GM19455 (cell line): ENCODE results near the gene SLC7A1.

Experiments
- ATAC-seq: cut with Tn5 transposase; IDR thresholded peaks from one replicate; pipeline ENCODE4 v1.9.1; 2021; ENCODE audit not compliant: unreplicated experiment

Gene SLC7A1

GRCh38 chr13:29513002-29513980, 82.2 kb downstream of the SLC7A1 start:
- ATAC-seq, result no peak

DNA sequence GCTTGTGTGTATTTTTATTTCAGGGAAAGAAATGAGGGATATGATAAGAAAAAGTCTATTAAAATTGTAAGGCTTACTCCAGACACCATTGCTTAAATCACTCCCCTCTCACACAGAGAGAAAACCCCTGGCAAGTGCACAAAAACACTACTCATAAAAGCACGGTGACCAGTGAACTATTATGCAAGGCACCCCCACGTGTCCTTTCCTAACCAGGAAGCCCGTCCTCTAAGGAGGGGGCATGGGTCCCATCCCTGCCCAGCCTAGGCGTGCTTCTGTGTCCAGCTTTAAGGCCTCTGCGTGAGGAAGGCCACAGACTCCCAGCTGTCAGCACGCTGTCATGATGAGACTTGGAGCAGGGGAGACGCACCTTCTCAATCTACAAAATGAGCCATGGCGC, 83.5 kb downstream of the SLC7A1 start:
- ATAC-seq, result no peak

DNA sequence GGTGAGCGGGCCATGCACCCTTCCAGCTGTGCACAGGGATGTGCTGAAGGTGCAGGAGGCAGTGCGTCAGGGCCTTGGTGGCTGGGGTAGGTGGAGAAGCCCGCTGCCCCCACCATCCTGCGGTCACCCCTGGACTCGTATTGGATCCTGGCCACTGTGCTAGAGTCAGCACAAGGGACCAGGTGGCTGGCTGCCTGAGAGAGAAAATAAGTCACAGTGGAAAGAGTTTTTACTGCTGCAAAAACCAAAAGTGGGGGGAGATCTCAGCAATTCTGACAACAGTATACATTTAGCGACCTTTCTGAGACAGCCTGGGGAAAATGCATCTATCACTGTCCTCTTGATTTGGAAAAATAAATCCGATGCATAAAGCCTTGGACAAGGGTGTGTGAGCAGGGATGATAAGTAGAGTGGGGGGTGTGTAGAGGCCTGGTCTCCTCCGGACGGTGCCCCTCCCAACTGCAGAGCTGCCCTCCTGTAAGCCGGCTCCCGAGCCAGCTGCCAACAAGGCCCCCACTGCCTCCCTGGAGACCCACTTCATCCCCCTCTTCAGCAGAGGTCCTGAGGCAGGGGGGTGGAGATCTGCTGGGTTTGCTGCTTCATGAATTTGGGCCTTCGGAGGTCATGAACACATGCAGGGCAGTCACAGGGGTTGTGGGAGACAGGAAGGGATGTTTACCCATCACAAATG, 84.2 kb downstream of the SLC7A1 start:
- ATAC-seq, result no peak

- ATAC-seq, result no peak
Measured at GRCh38 chr13:29510651-29511084, 84.8 kb downstream of the SLC7A1 start.

GRCh38 chr13:29509999-29510589, 85.4 kb downstream of the SLC7A1 start:
- no peak for ATAC-seq

- ATAC-seq, result no peak
Measured at GRCh38 chr13:29508876-29509252, 86.6 kb downstream of the SLC7A1 start.

- peak; percentile 86 for ATAC-seq
Measured at GRCh38 chr13:29508130-29508875, 87.2 kb downstream of the SLC7A1 start.

DNA sequence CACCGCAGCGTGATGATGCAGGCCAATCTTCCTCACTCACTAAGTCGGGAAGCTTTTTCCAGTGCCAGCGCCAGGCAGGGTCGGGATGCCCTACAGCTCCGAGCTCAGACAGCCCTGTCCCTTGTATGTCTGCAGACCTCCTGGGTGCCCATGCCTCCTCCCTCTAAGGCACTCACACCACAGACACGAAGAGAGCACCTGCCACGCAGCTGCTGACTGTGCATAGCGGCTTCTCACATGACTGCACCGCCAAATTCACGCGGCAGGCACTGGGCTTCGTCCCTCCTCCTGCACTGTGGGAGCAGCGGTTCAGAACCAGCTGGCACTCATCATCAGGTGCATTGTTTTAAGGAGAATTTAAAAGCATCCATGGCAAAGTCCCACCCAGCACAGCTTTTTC, 88.1 kb downstream of the SLC7A1 start:
- ATAC-seq, result no peak

GRCh38 chr13:29505950-29506349, 89.5 kb downstream of the SLC7A1 start:
- ATAC-seq, result no peak

DNA sequence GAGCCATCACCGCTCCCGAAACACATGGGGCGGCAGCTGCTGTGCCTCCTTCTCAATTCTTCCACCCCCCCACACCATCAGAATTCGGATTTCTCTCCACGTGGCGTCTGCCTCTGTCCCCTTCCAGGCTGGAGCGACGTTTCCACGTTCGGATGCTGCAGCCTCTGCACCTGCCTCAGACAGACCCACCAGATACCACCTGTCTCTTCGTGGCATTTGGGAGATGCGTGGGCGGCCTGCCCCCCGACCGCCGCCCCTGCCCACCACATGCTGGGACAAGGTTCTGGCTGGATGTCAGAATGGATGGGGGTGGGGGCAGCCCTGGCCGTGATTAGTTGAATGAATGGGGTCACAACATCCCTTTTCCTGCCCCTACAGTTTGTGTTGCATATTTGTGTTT, 90.0 kb downstream of the SLC7A1 start:
- no peak for ATAC-seq

- no peak for ATAC-seq
Measured at GRCh38 chr13:29504691-29505090, 90.8 kb downstream of the SLC7A1 start.

DNA sequence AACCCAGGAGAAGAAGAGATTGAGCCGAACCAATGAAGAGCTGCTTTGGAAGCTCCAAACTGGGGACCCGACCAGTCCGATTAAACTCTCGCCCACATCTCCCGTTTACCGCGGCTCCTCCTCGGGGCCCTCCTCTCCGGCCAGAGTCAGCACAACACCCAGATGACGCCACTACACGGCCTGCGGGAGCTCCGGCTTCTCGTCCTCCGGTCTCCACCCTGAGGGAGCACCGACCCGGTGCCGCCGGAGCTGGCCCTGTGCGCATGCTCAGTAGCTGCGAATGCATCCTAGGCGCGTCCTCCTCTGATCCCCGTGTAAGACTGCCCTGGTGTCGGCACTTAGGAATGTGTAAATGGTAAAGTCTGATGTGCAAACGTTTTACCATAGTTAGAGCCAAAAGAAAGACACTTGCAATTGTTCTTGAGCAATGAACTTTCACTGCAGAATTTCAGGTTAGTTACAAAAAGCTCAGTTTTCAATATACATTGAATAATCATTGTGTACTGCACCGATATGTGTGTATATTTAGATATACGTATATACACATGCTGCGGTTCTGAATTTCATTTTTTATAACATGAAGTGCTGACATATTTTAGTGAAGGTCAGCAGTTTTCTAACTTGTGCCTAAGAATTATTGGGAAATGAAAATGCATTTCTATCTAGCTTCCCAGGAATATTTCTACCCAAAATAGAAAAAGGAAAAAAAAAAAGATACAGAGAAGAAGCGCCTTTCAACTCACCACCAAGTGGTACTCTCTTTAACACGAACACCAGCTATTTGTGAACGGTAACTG, 92.2 kb downstream of the SLC7A1 start:
- ATAC-seq, result no peak

DNA sequence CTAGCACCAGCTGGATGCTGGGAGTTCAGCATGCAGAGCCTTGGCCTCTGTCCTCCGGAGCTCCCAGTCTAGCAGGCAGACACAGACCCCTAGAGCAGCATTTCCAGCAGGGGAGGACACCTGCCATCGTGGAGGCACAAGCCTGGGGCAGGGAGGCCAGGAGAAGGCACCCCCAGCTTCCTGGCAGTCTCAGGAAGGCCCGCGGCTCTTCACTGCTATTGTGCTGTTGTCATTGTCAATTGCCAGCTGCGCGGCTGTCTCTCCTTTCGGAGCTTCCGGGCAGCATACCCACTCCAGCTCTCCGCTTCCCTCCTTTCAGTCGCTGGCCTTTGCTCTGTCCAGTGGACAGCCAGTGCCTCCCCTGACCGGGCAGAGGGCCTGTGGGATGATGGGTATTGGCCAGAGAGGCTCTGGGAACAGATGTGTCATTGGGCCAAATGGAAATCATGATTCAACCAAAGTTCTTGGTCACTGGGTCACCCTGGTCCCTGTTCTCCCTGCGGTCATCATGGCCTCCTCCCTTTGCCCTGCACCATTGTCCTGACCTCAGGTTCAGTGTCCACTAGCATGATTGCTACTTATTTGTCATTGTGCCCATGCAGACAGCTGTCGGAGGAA, 93.0 kb downstream of the SLC7A1 start:
- no peak for ATAC-seq

DNA sequence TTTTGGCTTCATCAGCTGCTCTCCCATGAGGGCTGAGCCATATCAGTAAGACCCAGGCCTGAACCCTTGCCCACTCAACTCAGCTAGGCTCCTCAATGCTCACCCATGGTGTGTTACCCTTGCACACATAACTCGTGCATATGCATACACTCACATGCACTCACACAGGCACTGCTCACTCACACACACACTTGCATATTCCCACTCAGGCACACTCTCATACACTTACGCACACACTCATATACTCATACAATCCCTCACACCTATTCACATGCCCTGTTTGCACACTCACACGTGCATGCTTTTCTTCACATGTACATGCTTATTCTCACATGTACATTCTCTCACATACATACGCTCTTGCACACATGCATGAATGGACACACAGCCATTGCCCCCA, 93.8 kb downstream of the SLC7A1 start:
- no peak for ATAC-seq

DNA sequence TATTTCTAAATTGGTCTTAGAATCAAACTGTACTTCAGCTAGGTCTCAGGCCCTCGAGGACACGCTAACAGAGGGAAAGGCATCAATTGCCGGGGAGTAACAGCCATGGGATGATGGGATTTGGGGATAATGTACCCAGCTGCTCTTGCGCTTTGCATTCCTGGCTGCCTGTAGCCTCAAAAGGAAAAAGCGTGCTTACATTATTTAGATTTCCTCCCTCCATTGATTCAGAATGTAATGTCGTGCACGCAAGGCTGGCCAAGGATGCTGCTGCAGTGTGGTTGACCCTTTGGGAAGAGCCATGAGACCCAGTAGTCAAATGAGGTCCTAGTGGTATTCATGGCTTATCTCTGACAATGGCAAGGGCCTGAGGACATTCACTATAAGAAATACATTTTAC, 95.1 kb downstream of the SLC7A1 start:
- ATAC-seq, result no peak

GRCh38 chr13:29499506-29500165, 95.9 kb downstream of the SLC7A1 start:
- ATAC-seq, result no peak

GRCh38 chr13:29498426-29499040, 97.0 kb downstream of the SLC7A1 start:
- no peak for ATAC-seq

DNA sequence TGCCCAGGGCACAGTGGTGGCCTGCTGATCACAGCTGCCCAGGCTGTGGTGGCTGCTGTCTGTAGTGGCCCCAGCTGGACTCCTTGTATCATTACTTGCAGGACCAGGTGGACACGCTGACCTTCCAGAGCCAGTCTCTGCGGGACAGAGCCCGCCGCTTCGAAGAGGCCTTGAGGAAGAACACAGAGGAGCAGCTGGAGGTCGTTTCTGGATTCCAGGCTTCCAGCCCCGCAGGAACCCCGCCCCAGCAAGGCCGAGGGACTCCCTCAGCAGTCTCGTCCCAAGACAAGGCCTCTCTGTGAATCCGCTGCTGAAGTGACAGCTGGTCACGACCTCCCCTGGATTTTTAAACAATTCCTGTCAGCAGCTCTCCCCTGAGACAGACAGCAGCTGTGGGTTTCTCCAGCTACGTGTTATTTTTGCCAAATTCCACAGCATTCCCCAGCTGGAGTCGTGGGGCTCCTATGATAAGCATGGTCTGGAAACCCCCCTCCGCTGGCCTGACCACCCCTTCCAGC, 98.3 kb downstream of the SLC7A1 start:
- ATAC-seq, result no peak
